HG03354 (cell line): Measurements from ENCODE around the gene LRRK1.
"Not testable (repeated sequence)": the region's sequence is repeated elsewhere in the genome, so short reads cannot be mapped to it uniquely, and the experiment has no call there.

Source experiments
- ATAC-seq: cut with Tn5 transposase; IDR thresholded peaks from one replicate; pipeline ENCODE4 v1.9.1; 2021; ENCODE audit warnings: mild to moderate bottlenecking; ENCODE audit not compliant: unreplicated experiment, poor library complexity, severe bottlenecking

The LRRK1 gene

GRCh38 chr15:101062063-101062462 is 142.9 kb downstream of the LRRK1 start:
- no peak for ATAC-seq

- no peak for ATAC-seq
Measured at GRCh38 chr15:101062471-101063171, 143.5 kb downstream of the LRRK1 start.

- no peak for ATAC-seq
Measured at GRCh38 chr15:101063212-101063611, 144.1 kb downstream of the LRRK1 start.

- no peak for ATAC-seq
Measured at GRCh38 chr15:101063891-101064794, 145.0 kb downstream of the LRRK1 start.

GRCh38 chr15:101064795-101065569 is 145.8 kb downstream of the LRRK1 start:
- ATAC-seq = no peak

GRCh38 chr15:101065570-101066221 is 146.5 kb downstream of the LRRK1 start:
- no peak for ATAC-seq

GRCh38 chr15:101066501-101067408 is 147.6 kb downstream of the LRRK1 start:
- ATAC-seq = no peak

GRCh38 chr15:101067660-101068522 is 148.7 kb downstream of the LRRK1 start:
- ATAC-seq = no peak

- no peak for ATAC-seq
Measured at GRCh38 chr15:101068523-101068960, 149.4 kb downstream of the LRRK1 start.

GRCh38 chr15:101068961-101069653 is 149.9 kb downstream of the LRRK1 start:
- ATAC-seq = no peak

- ATAC-seq = no peak
Measured at GRCh38 chr15:101069654-101069973, 150.5 kb downstream of the LRRK1 start.

- no peak for ATAC-seq
Measured at GRCh38 chr15:101070024-101070423, 150.9 kb downstream of the LRRK1 start.

- no peak for ATAC-seq
Measured at GRCh38 chr15:101070502-101071273, 151.5 kb downstream of the LRRK1 start.

- no peak for ATAC-seq
Measured at GRCh38 chr15:101071651-101072050, 152.5 kb downstream of the LRRK1 start.

GRCh38 chr15:101072235-101072634 is 153.1 kb downstream of the LRRK1 start:
- not testable (repeated sequence) for ATAC-seq

- not testable (repeated sequence) for ATAC-seq
Measured at GRCh38 chr15:101077806-101078668, 158.9 kb downstream of the LRRK1 start.
